Stimulated activated CD8-positive, alpha-beta memory T cell treated with anti-CD3 and anti-CD28 coated beads, Interleukin-7, amount 100 ng/mL, for 24 hours (primary cell): ENCODE results near the gene POLL.
"Not testable (repeated sequence)": the region's sequence is repeated elsewhere in the genome, so short reads cannot be mapped to it uniquely, and the experiment has no call there.

Experiments
- DNase-seq: peaks from one replicate; pipeline ENCODE4 v3.0.0-alpha.2; 2020; ENCODE audit warnings: low read depth

Gene POLL

GRCh38 chr10:101587725-101588653, at the start of gene POLL, which contains the start of gene DPCD:
Gene POLL, minus strand, starts transcription at chr10:101588257. Its CDS starts 897 bp downstream, at chr10:101587360.
Gene DPCD, plus strand, starts transcription at chr10:101588321. Its CDS starts 16 bp downstream, at chr10:101588337.
- DNase-seq, result peak; percentile 91

- DNase-seq, result not testable (repeated sequence)
Observed at GRCh38 chr10:101633510-101633909, 45.5 kb upstream of the POLL start.

GRCh38 chr10:101631821-101632475, 43.9 kb upstream of the POLL start:
- DNase-seq, result no peak

GRCh38 chr10:101630633-101630920, 42.5 kb upstream of the POLL start:
- DNase-seq, result no peak

- no peak for DNase-seq
Observed at GRCh38 chr10:101629837-101630632, 42.0 kb upstream of the POLL start.

- no peak for DNase-seq
Observed at GRCh38 chr10:101625821-101626412, 37.9 kb upstream of the POLL start.

GRCh38 chr10:101624526-101625102, 36.6 kb upstream of the POLL start:
- no peak for DNase-seq

- no peak for DNase-seq
Observed at GRCh38 chr10:101623528-101623927, 35.5 kb upstream of the POLL start.

- DNase-seq, result no peak
Observed at GRCh38 chr10:101619983-101620382, 31.9 kb upstream of the POLL start.

- DNase-seq, result no peak
Observed at GRCh38 chr10:101618871-101619270, 30.8 kb upstream of the POLL start.

GRCh38 chr10:101617824-101618568, 29.9 kb upstream of the POLL start:
- DNase-seq, result no peak

GRCh38 chr10:101617102-101617823, 29.2 kb upstream of the POLL start:
- no peak for DNase-seq

- no peak for DNase-seq
Observed at GRCh38 chr10:101616415-101617101, 28.5 kb upstream of the POLL start.

GRCh38 chr10:101615525-101616116, 27.6 kb upstream of the POLL start:
- DNase-seq, result no peak

- no peak for DNase-seq
Observed at GRCh38 chr10:101614663-101615524, 26.8 kb upstream of the POLL start.

GRCh38 chr10:101613646-101614045, 25.6 kb upstream of the POLL start:
- no peak for DNase-seq

- DNase-seq, result no peak
Observed at GRCh38 chr10:101612872-101613271, 24.8 kb upstream of the POLL start.

- no peak for DNase-seq
Observed at GRCh38 chr10:101612086-101612485, 24.0 kb upstream of the POLL start.
